ENCODE measurements around the gene AOC1. TPM values are rescaled to one million over a fixed set of nuclear protein-coding genes. Genes with fewer than 3 reads are reported as not detected.
"Not testable (repeated sequence)": the region's sequence is repeated elsewhere in the genome, so short reads cannot be mapped to it uniquely, and the experiment has no call there.

AOC1 gene
- total and polyA plus RNA-seq, 2 of the 13 experiments (the other 11 are each of a cell fraction or from before 2014, with no cell fraction given) = not detected

- peak; percentile 80; the same call in 1 of the 2 replicates for TF ChIP-seq ZNF350 (CRISPR knock-in tag; IDR thresholded peaks at IDR 0.05; ENCODE audit: borderline replicate concordance, low read depth)
- peak; percentile 62; the same call in 1 of the 2 replicates for TF ChIP-seq STAT6 (CRISPR knock-in tag; IDR thresholded peaks at IDR 0.05; ENCODE audit: borderline replicate concordance)
- TF ChIP-seq GABPA (IDR thresholded peaks at IDR 0.05; ENCODE audit: low read depth, low read length); SP1 (IDR thresholded peaks at IDR 0.05): not testable (repeated sequence)
- TF ChIP-seq GABPA (CRISPR knock-in tag; IDR thresholded peaks at IDR 0.05; ENCODE audit: low read depth) = peak; percentile 43; the same call in 1 of the 2 replicates
- TF ChIP-seq RFXAP (CRISPR knock-in tag; IDR thresholded peaks at IDR 0.05; ENCODE audit: borderline replicate concordance) = peak; percentile 73; the same call in 1 of the 2 replicates
- peak; percentile 75 for TF ChIP-seq ZNF574 (CRISPR knock-in tag; IDR thresholded peaks at IDR 0.05)
- TF ChIP-seq MYC (CRISPR knock-in tag; IDR thresholded peaks at IDR 0.05; ENCODE audit: borderline replicate concordance) = peak; percentile 29; the same call in 1 of the 2 replicates
- TF ChIP-seq HDAC2 (CRISPR knock-in tag; IDR thresholded peaks at IDR 0.05) = peak; percentile 55; the same call in 1 of the 2 replicates
- TF ChIP-seq ZSCAN5A (CRISPR knock-in tag; IDR thresholded peaks at IDR 0.05; ENCODE audit: borderline replicate concordance) = 0 out of 2 replicates have a peak, but pooled peaks have one; percentile 20
- TF ChIP-seq CCDC6 (CRISPR knock-in tag; IDR thresholded peaks at IDR 0.05) = peak; percentile 86
- 0 out of 4 replicates have a peak, but pooled peaks of 1 of the 2 experiments have one; percentile 30 for TF ChIP-seq NR2F1 (CRISPR knock-in tag; IDR thresholded peaks at IDR 0.05)
- 0 out of 2 replicates have a peak, but pooled peaks have one; percentile 1 for TF ChIP-seq ZNF17 (CRISPR knock-in tag; IDR thresholded peaks at IDR 0.05)
- TF ChIP-seq ZNF564 (CRISPR knock-in tag; IDR thresholded peaks at IDR 0.05) = 0 out of 2 replicates have a peak, but pooled peaks have one; percentile 36
- peak; percentile 48; the same call in 1 of the 2 replicates for TF ChIP-seq SP1 (CRISPR knock-in tag; IDR thresholded peaks at IDR 0.05)
- 0 out of 2 replicates have a peak, but pooled peaks have one; percentile 25 for TF ChIP-seq ATF2 (CRISPR knock-in tag; IDR thresholded peaks at IDR 0.05)
- TF ChIP-seq ZFP90 (CRISPR knock-in tag; IDR thresholded peaks at IDR 0.05; ENCODE audit: borderline replicate concordance) = peak; percentile 79; the same call in 1 of the 2 replicates
- peak; percentile 32; the same call in 1 of the 2 replicates for TF ChIP-seq MXD1 (CRISPR knock-in tag; IDR thresholded peaks at IDR 0.05)
- TF ChIP-seq GABPB1 (CRISPR knock-in tag; IDR thresholded peaks at IDR 0.05) = peak; percentile 68
Measured at GRCh38 chr7:150807616-150808438, 44.5 kb upstream of the AOC1 start (continued).

All from HepG2 (cell line).